Calu3 (cell line): ENCODE data around the gene BMP7. TPM values are rescaled to one million over a fixed set of nuclear protein-coding genes. Genes with fewer than 3 reads are reported as not detected.

Experiments
- BruUV-seq: library from RNA; stranded (reverse); fragments of 400-500 nt; replicated peaks from 2 replicates; lab custom pipeline; 2021; lab: Mats Ljungman, UMichigan
- CTCF ChIA-PET: fragments of 300-600 bp; sonication (Branson Sonifier 250); formaldehyde crosslinking; loops from one replicate; lab custom pipeline; 2022; ENCODE audit warnings: antibody characterized with exemption; lab: Charles Lee
- DNase-seq: peaks from one replicate; pipeline ENCODE4 v3.0.0; 2022
- H3K27ac Mint-ChIP-seq: one replicate; pipeline ENCODE4 v1.8.0; 2022; ENCODE audit warnings: mixed read lengths; ENCODE audit not compliant: unreplicated experiment
- H3K27me3 Mint-ChIP-seq: one replicate; pipeline ENCODE4 v1.8.0; 2022; ENCODE audit warnings: mixed read lengths; ENCODE audit not compliant: unreplicated experiment
- H3K36me3 Mint-ChIP-seq: one replicate; pipeline ENCODE4 v1.8.0; 2022; ENCODE audit warnings: mild to moderate bottlenecking, moderate library complexity, mixed read lengths; ENCODE audit not compliant: insufficient read depth, unreplicated experiment
- H3K4me1 Mint-ChIP-seq: one replicate; pipeline ENCODE4 v1.8.0; 2022; ENCODE audit warnings: mild to moderate bottlenecking, low read depth, mixed read lengths; ENCODE audit not compliant: unreplicated experiment
- H3K4me3 Mint-ChIP-seq: one replicate; pipeline ENCODE4 v1.8.0; 2022; ENCODE audit warnings: mild to moderate bottlenecking, low read depth, moderate library complexity, mixed read lengths; ENCODE audit not compliant: unreplicated experiment
- H3K9me3 Mint-ChIP-seq: one replicate; pipeline ENCODE4 v1.8.0; 2022; ENCODE audit warnings: low read depth, mixed read lengths; ENCODE audit not compliant: unreplicated experiment
- CTCF ChIP-seq: fragments of 200-600 bp; IDR thresholded peaks from one replicate; pipeline ENCODE4 v1.8.0; 2022; ENCODE audit warnings: antibody characterized with exemption; ENCODE audit not compliant: unreplicated experiment
- intact Hi-C: fragments of 100-400 bp; cut with micrococcal nuclease; formaldehyde crosslinking; loops from one replicate; pipeline ENCODE4 v1.10.0; 2022; ENCODE audit not compliant: unreplicated experiment
- total RNA-seq: library from RNA; stranded (reverse); gene quantifications from 2 replicates; pipeline ENCODE4 v1.2.3, GENCODE V29; 2022

BMP7 gene
- total RNA-seq, 1 experiment from 2014 or later = not detected

- Mint-ChIP-seq H3K36me3 (no peaks in the 10 kb centered on the region), H3K27ac (no peak overlapping the region)
These were observed 14.5 kb downstream of the BMP7 start for GRCh38 chr20:57251949-57252348.

DNA sequence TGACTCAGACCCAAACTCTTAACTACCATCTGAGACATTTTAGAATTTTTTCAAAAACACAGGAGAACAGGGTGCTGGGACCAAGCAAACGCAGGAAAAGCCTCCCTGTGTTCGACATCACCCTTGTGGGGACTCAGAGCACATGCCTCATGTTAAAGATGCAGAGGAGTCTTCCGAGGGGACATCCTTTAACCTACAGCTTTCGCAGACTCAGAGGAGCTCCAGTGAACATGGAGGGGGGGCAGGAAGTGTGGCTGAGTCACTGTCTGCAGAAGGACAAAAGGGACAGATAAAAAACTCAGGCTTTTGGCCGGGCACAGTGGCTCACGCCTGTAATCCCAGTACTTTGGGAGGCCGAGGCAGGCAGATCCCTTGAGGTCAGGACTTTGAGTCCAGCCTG lies 15.1 kb downstream of the BMP7 start:
- no peaks in the 10 kb centered on the region for H3K4me1 Mint-ChIP-seq
- H3K4me3 Mint-ChIP-seq = no peak overlapping the region
- no peak for DNase-seq
- H3K27me3 Mint-ChIP-seq = peaks cover 88% of the 10 kb centered on the region
- CTCF ChIA-PET = no interaction called here
- H3K9me3 Mint-ChIP-seq = peaks cover 2% of the 10 kb centered on the region
- H3K27ac Mint-ChIP-seq = no peak overlapping the region
- BruUV-seq = no TSS peak
- H3K36me3 Mint-ChIP-seq = no peaks in the 10 kb centered on the region
- TF ChIP-seq CTCF = no peak
- intact Hi-C loops = no loop called here

More at GRCh38 chr20:57251949-57252348, 14.5 kb downstream of the BMP7 start:
- Mint-ChIP-seq H3K4me1 (no peaks in the 10 kb centered on the region), H3K9me3 (peaks cover 2% of the 10 kb centered on the region), H3K4me3 (no peak overlapping the region), H3K27me3 (peaks cover 94% of the 10 kb centered on the region)
- no peak for TF ChIP-seq CTCF
- DNase-seq = no peak
- intact Hi-C loops = no loop called here
- BruUV-seq = no TSS peak
- CTCF ChIA-PET = no interaction called here

DNA sequence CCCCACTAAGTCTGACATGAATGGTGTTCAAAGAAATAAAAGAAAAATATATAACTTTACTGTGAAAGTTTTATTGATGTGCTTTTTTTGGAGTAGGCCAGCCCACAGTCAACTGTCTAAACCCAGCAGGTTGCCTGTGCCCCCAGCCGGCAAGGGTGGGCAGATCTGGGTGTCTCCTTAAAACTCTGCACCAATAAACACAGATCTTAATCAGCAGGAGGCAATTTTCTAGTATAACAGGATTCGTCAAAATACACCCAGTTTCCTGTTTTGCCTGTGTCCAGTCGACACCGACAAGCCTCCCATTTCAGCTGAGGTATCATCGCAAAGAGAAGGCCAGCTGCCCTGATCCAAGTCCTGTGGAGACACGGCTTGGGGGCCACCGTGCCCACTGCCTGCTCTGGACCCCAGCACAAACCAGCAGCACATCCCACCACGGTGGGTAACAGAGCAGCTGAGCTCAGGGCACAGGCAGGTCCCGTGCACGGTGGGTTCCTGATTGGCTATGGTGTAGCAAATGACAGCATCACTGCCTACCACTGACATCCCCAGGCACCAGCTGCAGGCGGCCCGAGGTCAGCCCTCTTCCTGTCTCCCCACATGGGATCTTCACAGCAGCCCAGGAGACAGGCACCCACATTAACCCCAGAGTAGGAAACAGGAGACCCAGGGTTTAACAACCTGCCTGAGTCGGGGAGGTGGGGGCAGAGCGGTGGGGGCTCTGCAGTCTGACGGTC lies 15.7 kb downstream of the BMP7 start:
- intact Hi-C loops = no loop called here
- Mint-ChIP-seq H3K9me3 (peaks cover 2% of the 10 kb centered on the region), H3K27me3 (peaks cover 82% of the 10 kb centered on the region), H3K27ac (no peak overlapping the region), H3K4me1 (no peaks in the 10 kb centered on the region), H3K36me3 (no peaks in the 10 kb centered on the region), H3K4me3 (no peak overlapping the region)
- BruUV-seq = no TSS peak
- no peak for DNase-seq
- CTCF ChIA-PET = no interaction called here
- no peak for TF ChIP-seq CTCF

DNA sequence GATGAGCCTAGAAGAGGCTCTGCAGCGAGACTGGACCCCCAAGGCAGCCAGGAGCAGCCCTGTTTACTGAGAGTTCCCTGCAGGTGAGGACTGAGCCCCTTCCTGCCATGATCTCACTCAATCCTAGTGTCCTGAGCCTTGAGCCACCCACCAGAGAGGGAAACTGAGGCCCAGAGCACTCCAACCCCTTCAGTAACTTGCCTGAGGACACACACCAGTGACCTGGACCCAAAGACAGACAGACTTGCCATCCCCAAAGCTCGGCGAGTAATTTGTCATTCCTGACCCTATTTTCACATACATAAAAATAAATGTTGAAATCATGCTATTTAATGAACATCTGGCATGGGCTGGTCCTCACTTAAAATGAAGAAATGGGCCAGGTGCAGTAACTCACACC lies 16.7 kb downstream of the BMP7 start:
- no peak for DNase-seq
- Mint-ChIP-seq H3K27ac (no peak overlapping the region), H3K36me3 (no peaks in the 10 kb centered on the region), H3K4me3 (no peak overlapping the region), H3K27me3 (peaks cover 72% of the 10 kb centered on the region), H3K4me1 (no peaks in the 10 kb centered on the region), H3K9me3 (peaks cover 2% of the 10 kb centered on the region)
- intact Hi-C loops = no loop called here
- no peak for TF ChIP-seq CTCF
- CTCF ChIA-PET = interaction anchor here (0.6 kb wide), 1 partner anchor 356 kb away, joined by 3 read pairs; no protein-coding TSS in a partner anchor
- no TSS peak for BruUV-seq
